ENCODE data around the gene B3GNT5.

DNA sequence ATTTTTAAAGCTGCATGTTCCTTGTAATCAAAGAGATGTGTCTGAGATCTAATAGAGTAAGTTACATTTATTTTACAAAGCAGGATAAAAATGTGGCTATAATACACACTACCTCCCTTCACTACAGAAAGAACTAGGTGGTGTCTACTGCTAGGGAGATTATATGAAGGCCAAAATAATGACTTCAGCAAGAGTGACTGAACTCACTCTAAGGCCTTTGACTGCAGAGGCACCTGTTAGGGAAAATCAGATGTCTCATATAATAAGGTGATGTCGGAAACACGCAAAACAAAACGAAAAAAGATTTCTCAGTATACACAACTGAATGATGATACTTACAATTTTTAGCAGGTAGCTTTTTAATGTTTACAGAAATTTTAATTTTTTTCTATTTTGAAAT is 19.1 kb downstream of the B3GNT5 start:
- no peak for TF ChIP-seq POLR2A (IDR thresholded peaks at IDR 0.05)
- TF ChIP-seq, protein P1, sequence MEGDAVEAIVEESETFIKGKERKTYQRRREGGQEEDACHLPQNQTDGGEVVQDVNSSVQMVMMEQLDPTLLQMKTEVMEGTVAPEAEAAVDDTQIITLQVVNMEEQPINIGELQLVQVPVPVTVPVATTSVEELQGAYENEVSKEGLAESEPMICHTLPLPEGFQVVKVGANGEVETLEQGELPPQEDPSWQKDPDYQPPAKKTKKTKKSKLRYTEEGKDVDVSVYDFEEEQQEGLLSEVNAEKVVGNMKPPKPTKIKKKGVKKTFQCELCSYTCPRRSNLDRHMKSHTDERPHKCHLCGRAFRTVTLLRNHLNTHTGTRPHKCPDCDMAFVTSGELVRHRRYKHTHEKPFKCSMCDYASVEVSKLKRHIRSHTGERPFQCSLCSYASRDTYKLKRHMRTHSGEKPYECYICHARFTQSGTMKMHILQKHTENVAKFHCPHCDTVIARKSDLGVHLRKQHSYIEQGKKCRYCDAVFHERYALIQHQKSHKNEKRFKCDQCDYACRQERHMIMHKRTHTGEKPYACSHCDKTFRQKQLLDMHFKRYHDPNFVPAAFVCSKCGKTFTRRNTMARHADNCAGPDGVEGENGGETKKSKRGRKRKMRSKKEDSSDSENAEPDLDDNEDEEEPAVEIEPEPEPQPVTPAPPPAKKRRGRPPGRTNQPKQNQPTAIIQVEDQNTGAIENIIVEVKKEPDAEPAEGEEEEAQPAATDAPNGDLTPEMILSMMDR (IDR thresholded peaks at IDR 0.05): no peak
